ENCODE measurements around the gene PARVG. TPM values are rescaled to one million over a fixed set of nuclear protein-coding genes. Genes with fewer than 3 reads are reported as not detected.

Gene PARVG
- total and polyA plus RNA-seq, 9 of the 15 experiments (the other 6 are each of a cell fraction or from before 2014, with no cell fraction given), result 0.35 TPM; not detected in 8

DNA sequence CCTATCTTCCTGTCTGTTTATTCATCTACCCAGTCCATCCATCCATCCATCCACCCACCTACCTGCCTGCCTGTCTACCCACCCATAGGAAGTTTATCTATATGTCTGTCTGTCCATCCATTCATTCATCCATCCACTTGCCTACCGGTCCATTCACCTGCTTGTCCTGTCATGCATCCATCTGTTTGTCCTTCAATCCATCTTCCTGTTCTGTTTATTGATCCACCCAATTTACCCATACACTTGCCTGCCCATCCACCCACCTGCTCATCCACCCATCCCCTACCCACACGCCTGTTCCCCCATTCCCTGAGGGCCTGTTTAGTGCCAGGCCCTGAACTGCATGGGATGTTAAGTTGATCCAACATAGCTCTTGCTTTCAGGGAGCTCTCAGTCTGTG lies 18.4 kb downstream of the PARVG start:
- Histone ChIP-seq H2AFZ (ENCODE audit: low read depth, low read length) (no peak overlapping the region), H3K9me3 (replicated peaks; ENCODE audit: control insufficient read depth, insufficient read depth, low read depth, low read length) (no peaks in the 10 kb centered on the region), H3K9ac (ENCODE audit: insufficient read depth in 1 of 2, low read depth in 2 of 2, low read length in 2 of 2) (no peak overlapping the region), H3K36me3 (ENCODE audit: control insufficient read depth, insufficient read depth, low read length) (no peaks in the 10 kb centered on the region), H4K20me1 (replicated peaks; ENCODE audit: control insufficient read depth, insufficient read depth, low read length) (no peaks in the 10 kb centered on the region; the same call in 1 of the 2 replicates), H3K4me2 (ENCODE audit: insufficient read depth, low read length) (no peak overlapping the region), H3K4me1 (replicated peaks in 1 of 2; ENCODE audit: control insufficient read depth in 2 of 2, insufficient read depth in 2 of 2, low read length in 2 of 2) (peaks cover 0 to 5% of the 10 kb centered on the region in 2 experiments; a peak in 1 of 5 replicates), H3K4me3 (no peak overlapping the region), H3K9me1 (ENCODE audit: control insufficient read depth, insufficient read depth, low read length) (no peaks in the 10 kb centered on the region), H3K27me3 (ENCODE audit: control insufficient read depth in 2 of 2, insufficient read depth in 2 of 2, low read length in 2 of 2) (peaks cover 3 to 17% of the 10 kb centered on the region in 2 experiments; a peak in 3 of 5 replicates), H3K79me2 (ENCODE audit: control insufficient read depth, insufficient read depth, low read length) (no peaks in the 10 kb centered on the region), H3K27ac (ENCODE audit: extremely low read depth, low read depth, low read length) (no peak overlapping the region)
- no TSS peak for BruUV-seq (replicated peaks)
- ATAC-seq, result no peak
- no peak for FAIRE-seq
- CTCF ChIA-PET (ENCODE audit: low intra/inter-chr PET ratio), result no interaction called here
- 0% methylated on average over 2 of the region's 2 CpGs for WGBS (ENCODE audit: insufficient coverage, low coverage, missing lambda C conversion rate)
- no peak for DNase-seq (ENCODE audit: extremely low read depth in 1 of 4, low spot score in 3 of 4)
- TF ChIP-seq NELFE (IDR thresholded peaks at IDR 0.05; ENCODE audit: insufficient read depth, insufficient read length), result no peak
- POLR2A ChIA-PET, result no interaction called here
- in situ Hi-C loops (cut with MboI), result no loop called here
- intact Hi-C loops (cut with micrococcal nuclease), result no loop called here

DNA sequence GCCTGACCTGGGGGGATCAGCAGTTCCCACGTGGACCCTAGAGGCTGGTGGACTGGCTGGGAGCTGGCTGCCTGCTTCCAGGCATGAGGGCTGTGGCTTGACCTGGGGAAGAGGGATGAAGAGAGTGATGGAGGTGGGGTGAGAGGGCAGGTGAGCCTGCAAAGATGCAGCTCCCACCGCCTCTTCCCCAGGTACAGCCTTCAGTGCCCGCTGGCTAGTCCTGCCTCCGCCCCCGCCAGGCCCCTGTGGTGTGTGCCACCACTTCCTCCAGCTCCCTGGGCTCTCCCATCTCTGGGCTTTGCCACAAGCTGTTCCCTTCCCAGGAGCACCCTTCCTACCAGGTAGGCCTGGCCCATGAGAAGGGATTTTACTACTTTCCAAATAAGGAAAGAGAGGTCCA lies 19.1 kb downstream of the PARVG start:
- no peak for ATAC-seq
- TF ChIP-seq RFX5 (IDR thresholded peaks at IDR 0.05; ENCODE audit: low read depth, low read length) (no peak), RFX1 (IDR thresholded peaks at IDR 0.05) (no peak), U2AF2 (optimal IDR thresholded peaks at IDR 0.05; ENCODE audit: low read depth, low read length) (no peak), ZNF253 (CRISPR knock-in tag; conservative IDR thresholded peaks at IDR 0.05) (no peak), ZNF764 (CRISPR knock-in tag; IDR thresholded peaks at IDR 0.05; ENCODE audit: low read depth) (no peak), SPI1 (IDR thresholded peaks at IDR 0.05; ENCODE audit: borderline replicate concordance, low read depth, low read length) (no peak), HMG20B (CRISPR knock-in tag; IDR thresholded peaks at IDR 0.05) (no peak), HLTF (IDR thresholded peaks at IDR 0.05) (no peak), GTF2E2 (tag; IDR thresholded peaks at IDR 0.05) (no peak), BHLHE40 (IDR thresholded peaks at IDR 0.05; ENCODE audit: low read length) (no peak), ZNF184 (CRISPR knock-in tag; IDR thresholded peaks at IDR 0.05) (no peak), BRD4 (IDR thresholded peaks at IDR 0.05) (no peak), ZKSCAN1 (IDR thresholded peaks at IDR 0.05; ENCODE audit: low read depth, low read length) (no peak)
- TF ChIP-seq, protein P1, sequence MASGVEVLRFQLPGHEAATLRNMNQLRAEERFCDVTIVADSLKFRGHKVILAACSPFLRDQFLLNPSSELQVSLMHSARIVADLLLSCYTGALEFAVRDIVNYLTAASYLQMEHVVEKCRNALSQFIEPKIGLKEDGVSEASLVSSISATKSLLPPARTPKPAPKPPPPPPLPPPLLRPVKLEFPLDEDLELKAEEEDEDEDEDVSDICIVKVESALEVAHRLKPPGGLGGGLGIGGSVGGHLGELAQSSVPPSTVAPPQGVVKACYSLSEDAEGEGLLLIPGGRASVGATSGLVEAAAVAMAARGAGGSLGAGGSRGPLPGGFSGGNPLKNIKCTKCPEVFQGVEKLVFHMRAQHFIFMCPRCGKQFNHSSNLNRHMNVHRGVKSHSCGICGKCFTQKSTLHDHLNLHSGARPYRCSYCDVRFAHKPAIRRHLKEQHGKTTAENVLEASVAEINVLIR (CRISPR knock-in tag; IDR thresholded peaks at IDR 0.05), result no peak

More for the DNA sequence above, 19.1 kb downstream of the PARVG start:
- H3K4me3 ChIP-seq, result no peak overlapping the region
- POLR2A ChIA-PET, result no interaction called here
- H2AFZ ChIP-seq (ENCODE audit: low read depth, low read length), result no peak overlapping the region
- DNase-seq (ENCODE audit: extremely low read depth in 1 of 4, low spot score in 3 of 4), result no peak
- BruUV-seq (replicated peaks), result no TSS peak
- no peaks in the 10 kb centered on the region for H3K79me2 ChIP-seq (ENCODE audit: control insufficient read depth, insufficient read depth, low read length)
- no peaks in the 10 kb centered on the region for H3K9me3 ChIP-seq (replicated peaks; ENCODE audit: control insufficient read depth, insufficient read depth, low read depth, low read length)
- in situ Hi-C loops (cut with MboI) (no loop called here), intact Hi-C loops (cut with micrococcal nuclease) (no loop called here)
- H3K27me3 ChIP-seq (ENCODE audit: control insufficient read depth in 2 of 2, insufficient read depth in 2 of 2, low read length in 2 of 2), result peaks cover 3 to 24% of the 10 kb centered on the region in 2 experiments; a peak in 3 of 5 replicates
- no peak for FAIRE-seq
- no peaks in the 10 kb centered on the region for H3K36me3 ChIP-seq (ENCODE audit: control insufficient read depth, insufficient read depth, low read length)
- H3K27ac ChIP-seq (ENCODE audit: extremely low read depth, low read depth, low read length), result no peak overlapping the region
- H3K9ac ChIP-seq (ENCODE audit: insufficient read depth in 1 of 2, low read depth in 2 of 2, low read length in 2 of 2), result no peak overlapping the region
- no peaks in the 10 kb centered on the region for H3K9me1 ChIP-seq (ENCODE audit: control insufficient read depth, insufficient read depth, low read length)
- 3% methylated on average over 5 of the region's 5 CpGs for WGBS (ENCODE audit: insufficient coverage, low coverage, missing lambda C conversion rate)
- peaks cover 0 to 5% of the 10 kb centered on the region in 2 experiments; a peak in 1 of 5 replicates for H3K4me1 ChIP-seq (replicated peaks in 1 of 2; ENCODE audit: control insufficient read depth in 2 of 2, insufficient read depth in 2 of 2, low read length in 2 of 2)
- CTCF ChIA-PET (ENCODE audit: low intra/inter-chr PET ratio), result interaction anchor here (0.6 kb wide), 1 partner anchor 1899 kb away, joined by 3 read pairs; no protein-coding TSS in a partner anchor
- H3K4me2 ChIP-seq (ENCODE audit: insufficient read depth, low read length), result no peak overlapping the region
- no peaks in the 10 kb centered on the region; the same call in 1 of the 2 replicates for H4K20me1 ChIP-seq (replicated peaks; ENCODE audit: control insufficient read depth, insufficient read depth, low read length)

Data from K562 (cell line).